ENCODE data around the gene NFKBIZ.

NFKBIZ gene

DNA sequence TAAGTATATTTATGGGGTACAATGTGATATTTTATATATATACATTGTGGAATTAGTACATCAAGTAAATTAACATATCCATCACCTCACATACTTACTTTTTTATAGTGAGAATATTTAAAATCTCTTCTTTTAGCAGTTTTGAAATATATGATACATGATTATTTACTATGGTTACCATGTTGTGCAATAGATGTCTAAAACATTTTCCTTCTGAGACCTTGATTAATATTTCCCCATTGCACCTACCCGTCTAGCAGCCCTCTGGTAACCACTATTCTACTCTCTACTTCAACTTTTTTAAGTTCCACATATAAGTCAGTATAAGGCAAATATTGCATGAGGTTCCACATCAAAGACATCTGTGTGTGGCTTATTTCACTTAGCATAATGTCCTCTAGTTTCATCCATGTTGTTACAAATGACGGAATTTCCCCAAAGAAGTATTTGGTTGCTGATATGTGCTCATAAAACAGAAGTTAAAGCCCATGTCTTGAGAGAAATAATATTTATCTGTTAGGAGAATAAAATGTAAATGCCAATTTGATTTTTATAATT is 29.6 kb upstream of the NFKBIZ start:
- Histone ChIP-seq H3K9ac (ENCODE audit: low read length) (peak overlapping the region; percentile 6; the same call in 1 of the 2 replicates), H3K36me3 (replicated peaks; ENCODE audit: low read depth, low read length) (peaks cover 14% of the 10 kb centered on the region), H3K4me1 (ENCODE audit: low read length) (peaks cover 43% of the 10 kb centered on the region), H3K4me3 (ENCODE audit: low read length) (0 out of 2 replicates have a peak overlapping the region, but pooled peaks have one; percentile 4), H4K20me1 (ENCODE audit: insufficient read depth, low read length) (no peaks in the 10 kb centered on the region), H3K27ac (ENCODE audit: low read length) (peak overlapping the region; percentile 67), H3K4me2 (ENCODE audit: low read length) (peak overlapping the region; percentile 26), H2AFZ (ENCODE audit: low read depth, low read length) (no peak overlapping the region), H3K9me3 (ENCODE audit: insufficient read depth, low read length) (no peaks in the 10 kb centered on the region), H3K27me3 (ENCODE audit: low read depth, low read length) (no peaks in the 10 kb centered on the region), H3K79me2 (ENCODE audit: low read length) (peaks cover 5% of the 10 kb centered on the region; the same call in 1 of the 2 replicates)
- no peak for TF ChIP-seq EZH2phosphoT487 (IDR thresholded peaks at IDR 0.05; ENCODE audit: low read depth)
- TF ChIP-seq, protein P1, sequence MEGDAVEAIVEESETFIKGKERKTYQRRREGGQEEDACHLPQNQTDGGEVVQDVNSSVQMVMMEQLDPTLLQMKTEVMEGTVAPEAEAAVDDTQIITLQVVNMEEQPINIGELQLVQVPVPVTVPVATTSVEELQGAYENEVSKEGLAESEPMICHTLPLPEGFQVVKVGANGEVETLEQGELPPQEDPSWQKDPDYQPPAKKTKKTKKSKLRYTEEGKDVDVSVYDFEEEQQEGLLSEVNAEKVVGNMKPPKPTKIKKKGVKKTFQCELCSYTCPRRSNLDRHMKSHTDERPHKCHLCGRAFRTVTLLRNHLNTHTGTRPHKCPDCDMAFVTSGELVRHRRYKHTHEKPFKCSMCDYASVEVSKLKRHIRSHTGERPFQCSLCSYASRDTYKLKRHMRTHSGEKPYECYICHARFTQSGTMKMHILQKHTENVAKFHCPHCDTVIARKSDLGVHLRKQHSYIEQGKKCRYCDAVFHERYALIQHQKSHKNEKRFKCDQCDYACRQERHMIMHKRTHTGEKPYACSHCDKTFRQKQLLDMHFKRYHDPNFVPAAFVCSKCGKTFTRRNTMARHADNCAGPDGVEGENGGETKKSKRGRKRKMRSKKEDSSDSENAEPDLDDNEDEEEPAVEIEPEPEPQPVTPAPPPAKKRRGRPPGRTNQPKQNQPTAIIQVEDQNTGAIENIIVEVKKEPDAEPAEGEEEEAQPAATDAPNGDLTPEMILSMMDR (IDR thresholded peaks at IDR 0.05; ENCODE audit: low read depth, low read length) = no peak

DNA sequence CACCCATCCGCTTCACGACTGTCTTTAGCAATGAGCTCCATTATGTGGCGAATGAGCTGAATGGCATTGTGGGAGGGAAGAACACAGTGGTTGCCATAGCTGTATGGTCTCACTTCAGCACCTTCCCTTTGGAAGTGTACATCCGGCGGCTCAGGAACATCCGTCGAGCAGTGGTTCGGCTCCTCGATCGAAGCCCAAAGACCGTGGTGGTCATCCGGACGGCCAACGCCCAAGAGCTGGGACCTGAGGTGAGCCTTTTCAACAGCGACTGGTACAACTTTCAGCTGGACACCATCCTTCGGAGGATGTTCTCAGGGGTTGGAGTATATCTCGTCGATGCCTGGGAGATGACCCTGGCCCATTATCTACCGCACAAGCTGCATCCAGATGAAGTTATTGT is 27.8 kb upstream of the NFKBIZ start:
- Histone ChIP-seq H3K9me3 (ENCODE audit: insufficient read depth, low read length) (no peaks in the 10 kb centered on the region), H3K4me3 (ENCODE audit: low read length) (no peak overlapping the region), H3K4me2 (ENCODE audit: low read length) (no peak overlapping the region), H3K79me2 (ENCODE audit: low read length) (peaks cover 5% of the 10 kb centered on the region; the same call in 1 of the 2 replicates), H2AFZ (ENCODE audit: low read depth, low read length) (no peak overlapping the region), H4K20me1 (ENCODE audit: insufficient read depth, low read length) (no peaks in the 10 kb centered on the region), H3K36me3 (replicated peaks; ENCODE audit: low read depth, low read length) (peaks cover 14% of the 10 kb centered on the region), H3K9ac (ENCODE audit: low read length) (no peak overlapping the region), H3K27ac (ENCODE audit: low read length) (no peak overlapping the region), H3K27me3 (ENCODE audit: low read depth, low read length) (no peaks in the 10 kb centered on the region), H3K4me1 (ENCODE audit: low read length) (peaks cover 47% of the 10 kb centered on the region)
- no peak for TF ChIP-seq EZH2phosphoT487 (IDR thresholded peaks at IDR 0.05; ENCODE audit: low read depth)

DNA sequence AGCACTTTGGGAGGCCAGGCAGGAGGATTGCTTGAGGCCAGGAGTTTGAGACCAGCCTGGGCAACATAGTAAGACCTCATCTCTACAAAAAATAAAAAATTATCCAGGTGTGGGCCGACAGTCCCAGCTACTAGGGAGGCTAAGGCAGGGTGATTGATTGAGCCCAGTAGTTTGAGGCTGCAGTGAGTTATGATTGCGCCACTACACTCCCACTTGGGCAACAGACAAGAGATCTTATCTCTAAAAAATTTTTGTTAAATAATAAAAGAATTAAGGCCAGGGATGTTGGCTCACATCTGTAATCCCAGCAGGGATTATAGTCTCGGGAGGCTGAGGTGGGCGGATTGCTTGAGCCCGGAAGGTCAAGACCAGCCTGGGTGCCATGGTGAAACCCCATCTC is 25.8 kb upstream of the NFKBIZ start:
- peaks cover 39% of the 10 kb centered on the region for H3K4me1 ChIP-seq (ENCODE audit: low read length)
- H3K27ac ChIP-seq (ENCODE audit: low read length) = no peak overlapping the region
- H4K20me1 ChIP-seq (ENCODE audit: insufficient read depth, low read length) = no peaks in the 10 kb centered on the region
- no peak overlapping the region for H3K9ac ChIP-seq (ENCODE audit: low read length)
- peaks cover 10% of the 10 kb centered on the region for H3K36me3 ChIP-seq (replicated peaks; ENCODE audit: low read depth, low read length)
- H3K4me2 ChIP-seq (ENCODE audit: low read length) = no peak overlapping the region
- H3K27me3 ChIP-seq (ENCODE audit: low read depth, low read length) = no peaks in the 10 kb centered on the region
- TF ChIP-seq, protein P1 (IDR thresholded peaks at IDR 0.05; ENCODE audit: low read depth, low read length) = no peak
- H3K4me3 ChIP-seq (ENCODE audit: low read length) = no peak overlapping the region
- peaks cover 9% of the 10 kb centered on the region for H3K79me2 ChIP-seq (ENCODE audit: low read length)
- H3K9me3 ChIP-seq (ENCODE audit: insufficient read depth, low read length) = no peaks in the 10 kb centered on the region
- H2AFZ ChIP-seq (ENCODE audit: low read depth, low read length) = no peak overlapping the region

DNA sequence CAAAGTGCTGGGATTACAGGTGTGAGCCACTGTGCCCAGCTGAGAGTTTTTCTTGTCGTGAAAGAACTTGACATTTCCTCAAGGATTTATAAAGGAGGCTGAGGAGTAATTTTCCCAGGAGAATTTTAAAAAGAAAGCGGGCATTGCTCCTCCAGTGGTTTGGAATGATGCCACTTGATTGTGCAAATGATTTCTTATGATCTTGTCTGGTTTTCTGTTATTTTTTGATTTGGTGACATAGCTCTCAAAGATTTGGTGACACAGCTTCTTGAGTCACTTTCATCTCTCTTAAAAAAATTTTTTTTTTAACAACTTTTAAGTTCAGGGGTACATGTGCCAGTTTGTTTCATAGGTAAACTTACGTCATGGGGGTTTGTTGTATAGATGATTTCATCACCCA is 24.6 kb upstream of the NFKBIZ start:
- Histone ChIP-seq H3K27me3 (ENCODE audit: low read depth, low read length) (no peaks in the 10 kb centered on the region), H3K27ac (ENCODE audit: low read length) (no peak overlapping the region), H4K20me1 (ENCODE audit: insufficient read depth, low read length) (no peaks in the 10 kb centered on the region), H3K4me3 (ENCODE audit: low read length) (no peak overlapping the region), H3K9me3 (ENCODE audit: insufficient read depth, low read length) (no peaks in the 10 kb centered on the region), H2AFZ (ENCODE audit: low read depth, low read length) (no peak overlapping the region), H3K4me1 (ENCODE audit: low read length) (peaks cover 35% of the 10 kb centered on the region), H3K4me2 (ENCODE audit: low read length) (no peak overlapping the region), H3K9ac (ENCODE audit: low read length) (no peak overlapping the region), H3K79me2 (ENCODE audit: low read length) (peaks cover 16% of the 10 kb centered on the region), H3K36me3 (replicated peaks; ENCODE audit: low read depth, low read length) (peaks cover 7% of the 10 kb centered on the region)
- no peak for TF ChIP-seq EZH2phosphoT487 (IDR thresholded peaks at IDR 0.05; ENCODE audit: low read depth)
- TF ChIP-seq, protein P1 (IDR thresholded peaks at IDR 0.05; ENCODE audit: low read depth, low read length) = no peak
